BLaER1 (cell line): ENCODE data around the gene OR2AG2.

Source experiments
- H3K27ac ChIP-seq: shearing (Covaris generic); formaldehyde crosslinking; 2 replicates; pipeline ENCODE4 v1.8.1; 2022
- H3K27me3 ChIP-seq: shearing (Covaris generic); formaldehyde crosslinking; 2 replicates; pipeline ENCODE4 v1.8.1; 2022
- H3K36me3 ChIP-seq: shearing (Covaris generic); formaldehyde crosslinking; 2 replicates; pipeline ENCODE4 v1.8.1; 2022
- H3K4me1 ChIP-seq: shearing (Covaris generic); formaldehyde crosslinking; 2 replicates; pipeline ENCODE4 v1.8.1; 2022
- H3K4me2 ChIP-seq: shearing (Covaris generic); formaldehyde crosslinking; 2 replicates; pipeline ENCODE4 v1.8.1; 2022
- H3K4me3 ChIP-seq: shearing (Covaris generic); formaldehyde crosslinking; 2 replicates; pipeline ENCODE4 v1.8.1; 2022
- H3K9ac ChIP-seq: shearing (Covaris generic); formaldehyde crosslinking; 2 replicates; pipeline ENCODE4 v1.8.1; 2022
- H3K9me3 ChIP-seq: shearing (Covaris generic); formaldehyde crosslinking; 2 replicates; pipeline ENCODE4 v1.8.1; 2022
- H4K20me1 ChIP-seq: shearing (Covaris generic); formaldehyde crosslinking; 2 replicates; pipeline ENCODE4 v1.8.1; 2022
- Cebpa-rat ChIP-seq: shearing (Covaris generic); IDR thresholded peaks from 2 replicates; pipeline ENCODE4 v1.8.1; 2022

Gene OR2AG2

DNA sequence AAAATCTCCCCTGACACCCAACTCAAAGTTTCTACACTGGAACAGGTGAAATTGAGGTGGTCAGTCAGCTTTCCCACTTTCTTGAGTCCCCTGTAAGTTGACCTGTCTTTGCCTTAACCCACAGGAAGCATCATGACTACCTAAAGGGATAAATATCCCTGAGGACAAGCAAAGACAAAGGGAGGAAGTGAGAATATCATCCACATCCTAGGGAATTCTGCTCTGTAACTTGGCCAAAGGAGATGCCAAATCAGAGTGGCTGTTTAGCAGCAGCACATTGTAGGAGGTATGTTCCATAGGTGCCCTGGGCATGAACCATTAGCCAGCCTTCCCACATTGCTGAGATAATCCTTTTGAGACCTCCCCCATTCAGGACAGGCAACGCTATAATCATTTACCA is 47.8 kb downstream of the OR2AG2 start:
- Histone ChIP-seq H3K9me3 (no peaks in the 10 kb centered on the region), H3K36me3 (no peaks in the 10 kb centered on the region), H3K4me1 (no peaks in the 10 kb centered on the region), H3K27ac (no peak overlapping the region), H3K4me3 (no peak overlapping the region), H3K9ac (no peak overlapping the region), H4K20me1 (no peaks in the 10 kb centered on the region), H3K4me2 (no peak overlapping the region), H3K27me3 (no peaks in the 10 kb centered on the region)
- TF ChIP-seq Cebpa-rat = no peak

DNA sequence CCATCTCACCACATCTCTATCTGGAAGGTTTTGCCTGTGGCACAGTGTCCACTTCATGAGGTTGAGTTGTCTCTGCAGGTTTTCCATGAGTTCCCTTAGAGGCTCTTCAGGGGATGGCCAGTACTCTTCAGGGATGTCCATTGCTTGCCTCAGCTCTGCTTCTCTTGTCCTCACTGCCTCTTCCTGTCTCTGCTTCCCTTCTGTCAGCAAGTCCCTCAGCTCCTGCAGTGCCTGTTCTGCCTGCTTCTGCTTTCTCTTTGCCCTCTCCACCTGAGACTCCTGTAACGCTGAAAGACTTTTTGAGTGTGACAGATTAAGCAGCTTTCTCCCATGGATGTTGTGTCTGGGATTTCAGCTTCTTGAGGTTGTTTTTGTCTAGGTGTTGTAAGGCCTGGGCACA is 50.4 kb downstream of the OR2AG2 start:
- no peaks in the 10 kb centered on the region for H4K20me1 ChIP-seq
- no peak overlapping the region for H3K9ac ChIP-seq
- H3K27me3 ChIP-seq = no peaks in the 10 kb centered on the region
- no peaks in the 10 kb centered on the region for H3K36me3 ChIP-seq
- no peaks in the 10 kb centered on the region for H3K9me3 ChIP-seq
- H3K4me2 ChIP-seq = no peak overlapping the region
- H3K4me1 ChIP-seq = no peaks in the 10 kb centered on the region
- no peak for TF ChIP-seq Cebpa-rat
- no peak overlapping the region for H3K27ac ChIP-seq
- no peak overlapping the region for H3K4me3 ChIP-seq

DNA sequence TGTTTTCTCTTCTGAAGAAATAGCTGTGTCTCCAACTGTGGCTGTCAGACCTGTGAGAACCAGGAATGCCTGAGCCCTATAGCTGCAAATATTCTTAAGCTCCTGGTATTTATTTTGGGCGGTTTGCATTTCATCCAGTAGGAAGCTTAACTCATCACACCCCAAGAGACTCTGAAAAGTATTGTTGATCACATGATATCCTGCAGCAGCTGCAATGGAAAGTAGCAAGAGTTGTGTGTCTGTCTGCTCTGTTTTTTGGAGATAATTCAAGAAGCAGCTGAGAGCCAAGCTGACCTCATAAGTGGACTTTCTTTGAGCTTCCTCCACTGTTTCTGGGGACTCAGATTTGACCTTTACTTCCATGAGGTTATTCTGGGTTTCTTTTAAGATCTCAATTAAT is 52.2 kb downstream of the OR2AG2 start:
- Histone ChIP-seq H3K4me3 (no peak overlapping the region), H3K36me3 (no peaks in the 10 kb centered on the region), H3K9me3 (no peaks in the 10 kb centered on the region), H4K20me1 (no peaks in the 10 kb centered on the region), H3K27ac (no peak overlapping the region), H3K4me2 (no peak overlapping the region), H3K9ac (no peak overlapping the region), H3K4me1 (no peaks in the 10 kb centered on the region), H3K27me3 (no peaks in the 10 kb centered on the region)
- TF ChIP-seq Cebpa-rat = no peak

DNA sequence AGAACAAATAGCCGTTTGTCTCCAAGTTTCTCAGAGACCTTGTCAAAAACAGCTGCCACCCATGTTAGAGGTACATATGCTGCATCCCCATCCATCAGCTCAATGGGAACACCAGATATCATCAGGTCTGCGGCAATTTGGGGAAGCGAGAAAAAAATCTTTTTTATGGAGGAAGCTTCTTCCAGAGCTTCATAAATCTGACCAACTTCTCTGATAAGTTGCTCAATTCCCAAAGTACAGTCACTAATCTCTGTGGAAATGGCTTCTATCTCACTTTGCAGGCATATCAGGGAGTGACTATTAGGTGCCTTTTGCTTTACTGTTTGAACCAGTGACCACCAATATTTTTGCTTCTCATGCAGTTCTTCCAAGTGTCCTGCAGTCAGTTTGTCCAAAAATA is 54.4 kb downstream of the OR2AG2 start:
- Histone ChIP-seq H3K27ac (no peak overlapping the region), H3K9ac (no peak overlapping the region), H3K4me3 (no peak overlapping the region), H3K36me3 (no peaks in the 10 kb centered on the region), H3K27me3 (no peaks in the 10 kb centered on the region), H3K4me1 (no peaks in the 10 kb centered on the region), H3K9me3 (0 out of 2 replicates have a peak, but pooled peaks cover 2% of the 10 kb centered on the region), H3K4me2 (no peak overlapping the region), H4K20me1 (no peaks in the 10 kb centered on the region)
- no peak for TF ChIP-seq Cebpa-rat
